Measurements from ENCODE around the gene NKD1. TPM values are rescaled to one million over a fixed set of nuclear protein-coding genes. Genes with fewer than 3 reads are reported as not detected.

Gene NKD1
- total and polyA plus RNA-seq, 12 donors, result 0.67 to 8.9 (median 3.5) TPM

GRCh38 chr16:50642349-50642748, 94.2 kb downstream of the NKD1 start:
- WGBS, 4 donors, result 95 to 100% (median 97%) methylated on average over 5 of the region's 5 CpGs
- Histone ChIP-seq H3K27ac (no peak overlapping the region), H3K9me3 (replicated peaks in 1 of 3) (no peaks in the 10 kb centered on the region), H3K27me3 (no peaks in the 10 kb centered on the region), H3K4me1 (replicated peaks in 1 of 2) (peaks cover 0 to 9% of the 10 kb centered on the region in 2 donors), H3K4me3 (no peak overlapping the region), H3K36me3 (replicated peaks in 1 of 2) (no peaks in the 10 kb centered on the region)
- no peak for DNase-seq
- intact Hi-C loops (cut with DNase I), result loop anchor here (10.0 kb wide), 2 partner anchors 98 to 408 kb away; partner anchors contain the start of gene NKD1 (in 1 of the 2)
- TF ChIP-seq CTCF (IDR thresholded peaks at IDR 0.05) (no peak), POLR2A (IDR thresholded peaks at IDR 0.05) (no peak)

- Histone ChIP-seq H3K4me1 (replicated peaks in 1 of 2) (peaks cover 0 to 9% of the 10 kb centered on the region in 2 donors), H3K36me3 (replicated peaks in 1 of 2) (no peaks in the 10 kb centered on the region), H3K4me3 (no peak overlapping the region), H3K27ac (no peak overlapping the region), H3K27me3 (no peaks in the 10 kb centered on the region), H3K9me3 (replicated peaks in 1 of 3) (no peaks in the 10 kb centered on the region)
- WGBS, 4 donors, result 82 to 92% (median 87%) methylated on average over 4 of the region's 4 CpGs
- no peak for DNase-seq
- TF ChIP-seq CTCF (IDR thresholded peaks at IDR 0.05) (no peak), POLR2A (IDR thresholded peaks at IDR 0.05) (no peak)
- intact Hi-C loops (cut with DNase I), result loop anchor here (10.0 kb wide), 2 partner anchors 98 to 408 kb away; partner anchors contain the start of gene NKD1 (in 1 of the 2)
Observed at GRCh38 chr16:50643192-50643591, 95.0 kb downstream of the NKD1 start.

- no peak for DNase-seq
- intact Hi-C loops (cut with DNase I), result loop anchor here (10.0 kb wide), 2 partner anchors 99 to 409 kb away; partner anchors contain the start of gene NKD1 (in 1 of the 2)
- Histone ChIP-seq H3K27ac (no peak overlapping the region), H3K4me3 (no peak overlapping the region), H3K27me3 (no peaks in the 10 kb centered on the region), H3K36me3 (replicated peaks in 1 of 2) (no peaks in the 10 kb centered on the region), H3K4me1 (replicated peaks in 1 of 2) (peaks cover 0 to 9% of the 10 kb centered on the region in 2 donors), H3K9me3 (replicated peaks in 1 of 3) (no peaks in the 10 kb centered on the region)
- 89 to 100% (median 90%) methylated on average over 3 to 5 of the region's 5 CpGs for WGBS, 4 donors
- TF ChIP-seq POLR2A (IDR thresholded peaks at IDR 0.05) (no peak), CTCF (IDR thresholded peaks at IDR 0.05) (no peak)
Observed at GRCh38 chr16:50644245-50644644, 96.0 kb downstream of the NKD1 start.

- WGBS, 4 donors, result 35 to 40% (median 37%) methylated on average over 6 of the region's 6 CpGs
- Histone ChIP-seq H3K27ac (no peak overlapping the region), H3K27me3 (no peaks in the 10 kb centered on the region), H3K36me3 (replicated peaks in 1 of 2) (no peaks in the 10 kb centered on the region), H3K4me1 (replicated peaks in 1 of 2) (peaks cover 0 to 9% of the 10 kb centered on the region in 2 donors), H3K4me3 (no peak overlapping the region), H3K9me3 (replicated peaks in 1 of 3) (no peaks in the 10 kb centered on the region)
- intact Hi-C loops (cut with DNase I), result loop anchor here (10.0 kb wide), 2 partner anchors 100 to 410 kb away; partner anchors contain the start of gene NKD1 (in 1 of the 2)
- peak; percentile 34 to 70 (median 48) for DNase-seq
- no peak for TF ChIP-seq POLR2A (IDR thresholded peaks at IDR 0.05)
- peak; percentile 20 to 61 (median 50) for TF ChIP-seq CTCF (IDR thresholded peaks at IDR 0.05)
Observed at GRCh38 chr16:50644729-50645128, 96.5 kb downstream of the NKD1 start.

Measured in adrenal gland (tissue), 12 donors.